ENCODE results near the gene MTM1. TPM values are rescaled to one million over a fixed set of nuclear protein-coding genes. Genes with fewer than 3 reads are reported as not detected.

Gene MTM1
- total RNA-seq, 3 donors from 2014 or later, result 14.7 to 17.3 (median 14.7) TPM

DNA sequence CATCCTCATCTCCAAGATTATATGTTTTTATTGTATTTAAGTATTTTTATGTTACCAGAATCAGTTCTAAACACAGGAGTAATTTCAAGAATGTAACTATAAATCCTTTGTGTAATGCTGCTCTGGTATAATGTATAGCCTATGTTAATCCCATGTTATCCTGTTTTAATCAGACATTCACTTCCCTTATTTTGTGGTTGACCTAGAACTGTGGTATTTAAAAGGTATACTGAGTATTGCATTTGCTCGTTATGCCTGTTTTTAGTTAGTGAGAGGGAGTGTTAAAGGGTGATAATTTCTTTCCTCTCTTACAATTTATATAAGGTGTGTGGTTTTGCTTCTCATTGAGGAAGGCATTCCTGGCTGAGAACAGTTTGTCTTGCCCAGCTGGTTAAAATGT is 26.2 kb downstream of the MTM1 start:
- Histone ChIP-seq H3K27me3 (no peaks in the 10 kb centered on the region), H3K27ac (no peak overlapping the region), H3K9me3 (no peaks in the 10 kb centered on the region), H3K4me3 (no peak overlapping the region), H3K36me3 (no peaks in the 10 kb centered on the region), H3K4me1 (no peaks in the 10 kb centered on the region)
- no peak for DNase-seq (ENCODE audit: low spot score in 2 of 2)
- intact Hi-C loops (cut with DNase I; ENCODE audit: low total_unique reads), result no loop called here
- no peak for TF ChIP-seq POLR2A (IDR thresholded peaks at IDR 0.05)
- TF ChIP-seq, protein P1, sequence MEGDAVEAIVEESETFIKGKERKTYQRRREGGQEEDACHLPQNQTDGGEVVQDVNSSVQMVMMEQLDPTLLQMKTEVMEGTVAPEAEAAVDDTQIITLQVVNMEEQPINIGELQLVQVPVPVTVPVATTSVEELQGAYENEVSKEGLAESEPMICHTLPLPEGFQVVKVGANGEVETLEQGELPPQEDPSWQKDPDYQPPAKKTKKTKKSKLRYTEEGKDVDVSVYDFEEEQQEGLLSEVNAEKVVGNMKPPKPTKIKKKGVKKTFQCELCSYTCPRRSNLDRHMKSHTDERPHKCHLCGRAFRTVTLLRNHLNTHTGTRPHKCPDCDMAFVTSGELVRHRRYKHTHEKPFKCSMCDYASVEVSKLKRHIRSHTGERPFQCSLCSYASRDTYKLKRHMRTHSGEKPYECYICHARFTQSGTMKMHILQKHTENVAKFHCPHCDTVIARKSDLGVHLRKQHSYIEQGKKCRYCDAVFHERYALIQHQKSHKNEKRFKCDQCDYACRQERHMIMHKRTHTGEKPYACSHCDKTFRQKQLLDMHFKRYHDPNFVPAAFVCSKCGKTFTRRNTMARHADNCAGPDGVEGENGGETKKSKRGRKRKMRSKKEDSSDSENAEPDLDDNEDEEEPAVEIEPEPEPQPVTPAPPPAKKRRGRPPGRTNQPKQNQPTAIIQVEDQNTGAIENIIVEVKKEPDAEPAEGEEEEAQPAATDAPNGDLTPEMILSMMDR (IDR thresholded peaks at IDR 0.05), result no peak
- no peak for TF ChIP-seq POLR2AphosphoS5 (IDR thresholded peaks at IDR 0.05)

DNA sequence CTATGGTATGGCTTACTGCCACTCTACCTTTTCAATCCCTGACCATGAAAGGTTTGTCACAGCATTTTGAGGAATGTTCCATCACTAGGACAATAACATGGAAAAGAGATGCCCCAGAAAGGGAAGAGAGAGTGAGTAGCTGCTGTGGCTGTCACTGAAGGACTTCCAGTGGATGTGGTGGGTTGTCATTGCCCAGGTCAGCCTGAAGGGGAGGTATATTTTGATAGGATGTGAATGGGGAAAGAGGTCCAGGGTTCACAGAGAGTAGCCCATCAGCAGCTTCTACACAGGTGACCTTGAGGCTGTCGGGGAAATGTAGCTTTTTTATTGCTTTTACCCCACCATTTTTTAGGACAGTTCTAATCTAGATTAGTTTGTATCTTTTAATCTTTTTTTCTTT is 30.8 kb downstream of the MTM1 start:
- H3K36me3 ChIP-seq, result no peaks in the 10 kb centered on the region
- no peaks in the 10 kb centered on the region for H3K4me1 ChIP-seq
- intact Hi-C loops (cut with DNase I; ENCODE audit: low total_unique reads), result no loop called here
- no peak for DNase-seq (ENCODE audit: low spot score in 2 of 2)
- H3K4me3 ChIP-seq, result no peak overlapping the region
- peaks cover 0 to 7% of the 10 kb centered on the region in 2 donors for H3K27me3 ChIP-seq
- no peak overlapping the region for H3K27ac ChIP-seq
- TF ChIP-seq POLR2A (IDR thresholded peaks at IDR 0.05) (no peak), POLR2AphosphoS5 (IDR thresholded peaks at IDR 0.05) (no peak)
- TF ChIP-seq, protein P1 (IDR thresholded peaks at IDR 0.05), result no peak
- H3K9me3 ChIP-seq, result no peaks in the 10 kb centered on the region

DNA sequence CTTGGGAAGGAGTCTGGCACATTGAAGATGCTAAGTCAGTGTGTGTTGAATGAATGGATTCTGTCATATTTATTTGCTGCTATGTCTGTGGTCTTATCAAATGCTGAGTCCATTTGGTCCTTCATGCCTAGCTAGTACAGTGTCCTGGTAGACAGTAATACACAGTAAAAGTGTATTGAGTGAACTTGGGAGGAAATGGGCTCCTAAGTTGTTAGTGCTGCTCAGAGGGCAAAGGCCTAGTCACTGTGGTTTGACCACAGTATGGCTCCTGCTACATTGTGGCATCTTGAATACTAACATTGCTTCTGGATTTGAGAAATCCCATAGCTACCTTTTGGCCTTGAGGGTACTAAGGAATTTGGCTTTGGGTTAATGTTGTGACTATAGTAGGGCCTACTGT is 33.9 kb downstream of the MTM1 start:
- TF ChIP-seq, protein P1 (IDR thresholded peaks at IDR 0.05), result no peak
- no peak for TF ChIP-seq POLR2AphosphoS5 (IDR thresholded peaks at IDR 0.05)
- TF ChIP-seq POLR2A (IDR thresholded peaks at IDR 0.05), result no peak
- no peak for DNase-seq (ENCODE audit: low spot score in 2 of 2)
- intact Hi-C loops (cut with DNase I; ENCODE audit: low total_unique reads), result no loop called here
- Histone ChIP-seq H3K27ac (no peak overlapping the region), H3K4me1 (no peaks in the 10 kb centered on the region), H3K36me3 (no peaks in the 10 kb centered on the region), H3K27me3 (peaks cover 0 to 7% of the 10 kb centered on the region in 2 donors), H3K9me3 (no peaks in the 10 kb centered on the region), H3K4me3 (no peak overlapping the region)

DNA sequence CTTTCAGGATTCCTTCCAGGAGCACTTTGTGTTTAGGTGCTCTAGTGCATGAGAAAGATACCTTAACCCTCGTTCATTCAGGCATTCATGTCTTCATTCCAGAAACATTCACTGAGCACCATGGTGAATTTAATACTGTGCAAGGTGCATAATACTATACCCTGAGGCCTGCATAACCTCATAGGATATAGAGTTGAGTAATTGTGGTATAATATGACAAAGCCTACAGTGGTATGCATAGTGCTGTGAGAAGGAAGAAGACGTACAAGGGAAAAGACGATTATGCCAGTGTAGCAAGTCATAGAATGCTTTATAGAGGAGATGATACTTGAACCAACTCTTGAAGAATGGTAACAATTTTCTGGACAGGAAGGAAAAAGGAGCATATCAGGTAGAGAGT is 34.3 kb downstream of the MTM1 start:
- Histone ChIP-seq H3K4me1 (no peaks in the 10 kb centered on the region), H3K9me3 (no peaks in the 10 kb centered on the region), H3K27ac (no peak overlapping the region), H3K36me3 (no peaks in the 10 kb centered on the region), H3K4me3 (no peak overlapping the region), H3K27me3 (peaks cover 0 to 7% of the 10 kb centered on the region in 2 donors)
- TF ChIP-seq POLR2AphosphoS5 (IDR thresholded peaks at IDR 0.05), result no peak
- TF ChIP-seq, protein P1 (IDR thresholded peaks at IDR 0.05), result no peak
- no peak for TF ChIP-seq POLR2A (IDR thresholded peaks at IDR 0.05)
- intact Hi-C loops (cut with DNase I; ENCODE audit: low total_unique reads), result no loop called here
- DNase-seq (ENCODE audit: low spot score in 2 of 2), result no peak

DNA sequence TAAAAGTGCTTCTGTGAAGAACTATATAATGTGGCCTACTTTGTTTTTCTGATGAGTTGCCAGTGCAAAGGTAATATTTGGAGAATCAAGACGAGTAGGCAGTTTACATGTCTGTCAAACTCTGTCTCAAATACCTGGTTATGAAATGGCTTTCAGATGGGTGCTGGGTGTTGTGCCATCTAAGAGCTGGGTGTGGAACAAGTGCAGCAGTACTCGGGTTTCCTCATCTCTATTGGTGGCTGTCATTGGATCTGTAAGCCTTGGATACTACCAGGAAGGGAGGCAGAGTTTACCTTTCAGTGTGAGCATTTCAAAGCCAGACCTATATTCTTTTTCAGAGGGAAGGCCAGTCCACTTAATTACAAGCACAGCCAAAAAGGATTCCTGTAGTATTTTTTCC is 37.2 kb downstream of the MTM1 start:
- no peak overlapping the region for H3K4me3 ChIP-seq
- intact Hi-C loops (cut with DNase I; ENCODE audit: low total_unique reads), result no loop called here
- TF ChIP-seq POLR2A (IDR thresholded peaks at IDR 0.05) (no peak), POLR2AphosphoS5 (IDR thresholded peaks at IDR 0.05) (no peak)
- TF ChIP-seq, protein P1 (IDR thresholded peaks at IDR 0.05), result no peak
- no peaks in the 10 kb centered on the region for H3K4me1 ChIP-seq
- H3K9me3 ChIP-seq, result no peaks in the 10 kb centered on the region
- H3K27me3 ChIP-seq, result peaks cover 0 to 7% of the 10 kb centered on the region in 2 donors
- H3K27ac ChIP-seq, result no peak overlapping the region
- H3K36me3 ChIP-seq, result no peaks in the 10 kb centered on the region
- DNase-seq (ENCODE audit: low spot score in 2 of 2), result no peak
